H4 (cell line): ENCODE data around the gene TMEM100. TPM values are rescaled to one million over a fixed set of nuclear protein-coding genes. Genes with fewer than 3 reads are reported as not detected.

ENCODE experiments used
- DNase-seq: peaks from one replicate; pipeline ENCODE4 v3.0.0-alpha.2; 2015; ENCODE audit warnings: low spot score
- total RNA-seq: library from RNA; depleted of rRNA; stranded (reverse); fragments of >200 nt; shearing (Covaris generic); gene quantifications from 2 replicates; pipeline ENCODE4 v1.2.3, GENCODE V29; 2014

Gene TMEM100
- total RNA-seq, 1 experiment from 2014 or later: 7.8 TPM

GRCh38 chr17:55743103-55743679 is 20.5 kb upstream of the TMEM100 start:
- DNase-seq: peak; percentile 59

GRCh38 chr17:55742272-55743102 is 19.8 kb upstream of the TMEM100 start:
- no peak for DNase-seq

- no peak for DNase-seq
Measured at GRCh38 chr17:55741356-55741700, 18.7 kb upstream of the TMEM100 start.

GRCh38 chr17:55740511-55741355 is 18.1 kb upstream of the TMEM100 start:
- no peak for DNase-seq

- no peak for DNase-seq
Measured at GRCh38 chr17:55737976-55738501, 15.4 kb upstream of the TMEM100 start.

- DNase-seq: peak; percentile 68
Measured at GRCh38 chr17:55735731-55736405, 13.2 kb upstream of the TMEM100 start.

GRCh38 chr17:55734128-55734781 is 11.6 kb upstream of the TMEM100 start:
- DNase-seq: no peak

- DNase-seq: no peak
Measured at GRCh38 chr17:55731586-55732250, 9.1 kb upstream of the TMEM100 start.

- DNase-seq: no peak
Measured at GRCh38 chr17:55730808-55731207, 8.1 kb upstream of the TMEM100 start.

- no peak for DNase-seq
Measured at GRCh38 chr17:55730380-55730779, 7.7 kb upstream of the TMEM100 start.

GRCh38 chr17:55729484-55729883 is 6.8 kb upstream of the TMEM100 start:
- DNase-seq: no peak

- no peak for DNase-seq
Measured at GRCh38 chr17:55728833-55729232, 6.2 kb upstream of the TMEM100 start.

- no peak for DNase-seq
Measured at GRCh38 chr17:55728361-55728760, 5.7 kb upstream of the TMEM100 start.

GRCh38 chr17:55727920-55728319 is 5.3 kb upstream of the TMEM100 start:
- DNase-seq: no peak

- DNase-seq: no peak
Measured at GRCh38 chr17:55727275-55727674, 4.6 kb upstream of the TMEM100 start.

- peak; percentile 52 for DNase-seq
Measured at GRCh38 chr17:55726440-55726839, 3.8 kb upstream of the TMEM100 start.

- no peak for DNase-seq
Measured at GRCh38 chr17:55723488-55723848, 804 bp upstream of the TMEM100 start.

- no peak for DNase-seq
Measured at GRCh38 chr17:55722016-55722736, 488 bp downstream of the TMEM100 start.

GRCh38 chr17:55720919-55721836 is 1.5 kb downstream of the TMEM100 start:
- no peak for DNase-seq
